CD4-positive, alpha-beta T cell treated with Interleukin-15 for 4 hours (primary cell): ENCODE measurements around the gene PCBD2.
"Not testable (repeated sequence)": the region's sequence is repeated elsewhere in the genome, so short reads cannot be mapped to it uniquely, and the experiment has no call there.

ENCODE experiments used
- DNase-seq: peaks from one replicate; pipeline ENCODE4 v3.0.0-alpha.2; 2020; ENCODE audit warnings: low spot score

PCBD2 gene

DNA sequence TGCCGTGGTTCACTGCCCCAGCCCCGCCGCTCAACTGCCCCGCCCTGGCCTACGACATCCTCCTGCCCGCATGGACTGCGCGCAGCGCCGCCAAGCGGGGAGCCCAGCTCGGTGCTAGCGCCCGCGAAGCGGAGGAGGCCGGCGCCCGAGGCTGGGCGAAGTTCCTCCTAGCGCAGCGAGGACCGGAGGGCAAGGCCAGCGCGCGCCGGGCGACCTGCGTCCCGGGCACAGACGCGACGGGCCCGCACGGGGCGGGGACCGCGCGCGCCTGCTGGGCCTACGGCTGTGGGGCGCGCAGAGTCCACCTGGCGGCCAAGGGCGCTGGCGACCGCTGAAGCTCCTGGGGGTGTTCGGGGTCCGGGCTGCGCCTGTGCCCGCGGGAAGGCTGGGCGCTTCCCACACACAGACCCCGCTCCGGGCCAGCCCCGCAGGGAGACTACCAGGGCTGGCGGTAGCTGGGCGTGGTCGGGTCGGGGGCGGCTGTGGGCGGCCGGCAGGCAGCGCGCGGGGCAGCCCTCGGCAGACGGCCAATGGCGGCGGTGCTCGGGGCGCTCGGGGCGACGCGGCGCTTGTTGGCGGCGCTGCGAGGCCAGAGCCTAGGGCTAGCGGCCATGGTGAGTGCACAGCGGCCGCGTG lies at the start of gene PCBD2:
Gene PCBD2, plus strand, starts transcription at position 522 of the 636 bp plus-strand sequence. Its CDS starts 9 bp downstream, at position 531.
- DNase-seq: peak; percentile 94

DNA sequence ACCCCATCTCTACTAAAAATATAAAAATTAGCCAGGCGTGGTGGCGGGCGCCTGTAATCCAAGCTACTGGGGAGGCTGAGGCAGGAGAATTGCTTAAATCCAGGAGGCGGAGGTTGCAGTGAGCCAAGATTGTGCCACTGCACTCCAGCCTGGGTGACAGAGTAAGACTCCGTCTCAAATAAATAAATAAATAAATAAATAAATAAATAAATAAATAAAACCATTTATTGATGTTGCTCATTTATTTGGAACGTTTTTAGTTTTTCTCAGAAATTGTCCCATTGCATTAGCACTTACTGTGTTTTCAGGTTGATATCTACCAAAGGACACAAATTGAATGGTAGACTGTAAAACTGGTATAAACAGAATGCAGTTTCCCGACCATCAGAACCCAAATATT lies 48.5 kb upstream of the PCBD2 start:
- DNase-seq: not testable (repeated sequence)

DNA sequence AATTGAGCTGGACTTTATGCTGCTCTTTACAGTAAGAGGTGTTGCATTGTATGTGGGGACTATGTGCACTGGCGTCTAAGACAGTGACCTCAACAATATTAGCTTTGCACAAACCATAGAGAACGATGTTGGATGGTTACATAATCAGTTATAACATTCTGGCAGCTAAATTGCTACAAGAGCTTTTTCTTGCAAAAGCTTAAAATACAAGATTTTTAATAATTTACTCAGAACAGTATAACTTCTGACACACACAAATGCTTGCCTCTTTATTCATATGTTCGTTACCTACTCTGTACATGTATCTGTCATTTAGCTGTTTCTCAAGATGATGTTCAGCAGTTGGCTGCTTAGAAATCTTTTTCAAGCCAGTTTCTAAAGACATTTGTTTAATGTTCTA lies 47.5 kb upstream of the PCBD2 start:
- DNase-seq: no peak

DNA sequence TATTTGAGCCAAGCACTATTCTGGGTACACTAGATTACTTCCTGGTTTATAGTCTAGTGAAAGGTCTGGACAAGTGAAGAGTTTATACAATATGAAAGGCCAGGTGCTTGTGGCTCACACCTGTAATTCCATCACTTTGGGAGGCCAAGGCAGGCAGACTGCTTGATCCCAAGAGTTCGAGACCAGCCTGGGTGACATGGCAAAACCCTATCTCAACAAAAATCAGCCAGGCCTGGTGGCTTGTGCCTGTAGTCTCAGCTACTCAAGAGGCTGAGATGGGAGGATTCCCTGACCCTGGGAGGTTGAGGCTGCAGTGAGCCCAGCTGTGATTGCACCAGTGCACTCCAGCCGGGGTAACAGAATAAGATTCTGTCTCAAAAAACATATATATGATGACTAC lies 40.2 kb upstream of the PCBD2 start:
- no peak for DNase-seq

DNA sequence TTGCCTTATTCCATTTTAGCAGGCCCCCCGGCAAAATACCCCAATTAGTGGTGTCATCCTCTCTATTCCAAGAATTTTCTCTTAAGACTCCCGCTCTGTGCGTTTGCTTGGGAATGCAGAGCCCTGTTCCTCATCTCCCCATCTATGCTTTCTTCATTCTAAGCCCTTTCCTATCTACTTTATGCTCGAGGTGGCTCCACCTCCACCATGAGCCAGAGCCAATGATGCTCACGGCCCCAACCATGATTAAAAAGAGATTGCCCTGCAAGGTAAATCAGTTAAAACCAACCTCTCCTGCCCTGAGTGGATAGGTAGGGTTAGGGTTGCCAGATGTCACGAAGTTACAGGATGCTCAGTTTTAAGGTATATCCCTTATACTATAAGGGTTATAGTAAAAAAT lies 31.4 kb upstream of the PCBD2 start:
- peak; percentile 9 for DNase-seq

DNA sequence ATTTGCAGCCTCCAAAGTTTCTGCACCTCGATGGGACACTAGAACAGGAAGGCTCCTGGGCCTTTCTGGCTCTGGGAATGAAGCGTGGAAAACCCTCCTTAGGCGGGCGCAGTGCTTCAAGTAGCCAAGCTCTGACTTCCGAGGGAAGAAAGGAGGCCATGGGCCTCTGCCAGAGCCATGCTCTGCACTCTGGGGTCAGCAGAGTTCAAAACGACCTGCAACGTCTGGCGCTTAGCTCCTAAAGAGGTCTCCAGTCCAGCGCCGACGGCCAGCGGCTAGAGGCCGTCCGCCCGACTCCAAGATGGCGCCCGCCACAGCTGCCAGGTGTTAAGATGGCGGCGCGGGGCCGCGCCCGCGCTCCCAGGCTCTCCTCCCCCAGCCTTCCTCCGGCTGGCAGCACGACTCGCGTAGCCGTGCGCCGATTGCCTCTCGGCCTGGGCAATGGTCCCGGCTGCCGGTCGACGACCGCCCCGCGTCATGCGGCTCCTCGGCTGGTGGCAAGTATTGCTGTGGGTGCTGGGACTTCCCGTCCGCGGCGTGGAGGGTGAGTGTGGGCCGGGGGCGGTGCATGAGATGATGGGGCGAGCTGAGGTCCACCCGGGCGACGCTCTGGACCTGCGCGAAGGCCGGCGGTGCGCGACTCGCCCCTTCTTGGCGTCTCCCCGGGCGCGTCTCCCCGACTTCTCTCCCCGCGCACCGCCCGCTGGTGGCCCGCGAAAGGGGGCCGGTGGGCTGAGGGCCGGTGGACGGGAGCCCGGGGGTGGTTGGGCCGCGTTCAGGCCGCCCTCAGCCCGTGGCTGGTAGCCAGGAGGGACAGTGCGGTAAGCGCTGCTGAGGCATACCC lies 30.7 kb upstream of the PCBD2 start, which contains the start of gene TXNDC15:
Gene TXNDC15, plus strand, starts transcription at position 385 of the 844 bp plus-strand sequence. Its CDS starts 57 bp downstream, at position 442.
- DNase-seq: peak; percentile 75

DNA sequence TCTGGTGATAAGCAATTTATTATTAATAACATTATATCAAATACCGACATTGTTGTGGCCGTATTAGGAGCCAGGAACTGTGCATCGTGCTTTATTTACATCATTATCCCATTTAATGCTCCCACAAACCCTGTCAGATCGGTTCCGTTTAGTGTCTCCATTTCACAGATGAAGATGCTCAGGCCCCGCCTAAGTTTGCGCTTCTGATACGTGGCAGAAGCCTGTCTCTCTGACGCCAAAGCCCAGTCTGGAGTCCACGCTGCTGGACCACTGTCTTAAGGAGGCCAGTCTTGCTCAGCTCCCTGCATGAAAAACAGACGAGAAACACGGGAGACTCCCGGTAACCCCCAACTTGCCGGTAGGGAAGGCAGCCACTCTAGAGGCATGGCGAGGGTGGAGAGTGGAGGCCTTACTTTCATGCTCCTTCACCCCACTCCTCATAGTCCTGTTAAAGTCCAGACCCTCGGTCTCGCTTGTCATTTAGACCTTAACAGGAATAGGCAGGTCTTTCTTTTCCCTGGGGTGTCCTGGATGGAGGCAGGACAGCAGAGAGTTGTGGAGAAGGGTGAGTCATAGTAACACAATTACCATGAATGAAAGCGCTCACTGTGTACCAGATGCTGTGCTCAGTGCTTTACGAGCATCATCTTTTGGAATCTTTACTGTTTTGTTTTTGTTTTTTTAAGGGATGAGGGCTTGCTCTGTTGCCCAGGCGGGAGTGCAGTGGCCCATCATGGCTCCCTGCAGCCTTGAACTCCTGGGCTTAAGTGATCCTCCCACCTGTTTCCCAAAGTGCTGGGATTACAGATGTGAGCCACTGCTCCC lies 29.9 kb upstream of the PCBD2 start:
- peak; percentile 30 for DNase-seq

DNA sequence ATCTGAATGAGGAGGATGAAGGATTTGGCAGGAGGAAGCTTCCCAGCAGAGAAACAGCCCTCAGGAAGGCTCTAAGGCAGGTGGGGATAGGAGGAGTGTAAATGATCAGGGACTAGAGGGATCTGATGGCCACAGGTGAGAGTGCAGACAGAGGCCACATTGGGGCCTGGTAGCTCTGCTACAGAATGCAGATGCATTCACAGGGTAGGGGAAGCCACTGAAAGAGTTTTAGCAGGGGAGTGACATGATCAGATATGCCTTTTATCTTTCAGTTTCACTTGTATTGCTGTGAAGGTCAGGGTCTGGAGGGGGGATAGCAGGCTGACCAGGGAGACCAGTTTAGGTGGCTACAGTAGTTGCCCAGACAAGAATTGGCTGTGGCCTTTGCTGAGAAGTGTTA lies 27.8 kb upstream of the PCBD2 start:
- DNase-seq: no peak

DNA sequence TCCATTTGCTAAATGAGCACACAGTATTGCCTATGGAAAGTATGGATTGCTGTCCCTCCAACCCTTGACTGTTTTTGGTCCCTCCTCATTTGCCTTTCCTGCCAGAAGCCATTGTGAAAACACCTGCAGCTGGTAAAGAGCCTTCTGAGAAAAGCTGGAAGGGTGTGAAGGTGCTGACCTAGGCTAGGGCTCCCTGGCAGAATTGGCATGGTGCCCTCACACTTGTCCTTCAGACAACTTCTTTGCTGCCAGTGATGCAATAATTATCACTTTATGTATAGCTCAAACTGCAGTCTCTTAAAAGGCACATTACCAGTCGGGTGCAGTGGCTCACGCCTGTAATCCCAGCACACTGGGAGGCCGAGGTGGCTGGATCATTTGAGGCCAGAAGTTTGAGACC lies 26.5 kb upstream of the PCBD2 start:
- no peak for DNase-seq

DNA sequence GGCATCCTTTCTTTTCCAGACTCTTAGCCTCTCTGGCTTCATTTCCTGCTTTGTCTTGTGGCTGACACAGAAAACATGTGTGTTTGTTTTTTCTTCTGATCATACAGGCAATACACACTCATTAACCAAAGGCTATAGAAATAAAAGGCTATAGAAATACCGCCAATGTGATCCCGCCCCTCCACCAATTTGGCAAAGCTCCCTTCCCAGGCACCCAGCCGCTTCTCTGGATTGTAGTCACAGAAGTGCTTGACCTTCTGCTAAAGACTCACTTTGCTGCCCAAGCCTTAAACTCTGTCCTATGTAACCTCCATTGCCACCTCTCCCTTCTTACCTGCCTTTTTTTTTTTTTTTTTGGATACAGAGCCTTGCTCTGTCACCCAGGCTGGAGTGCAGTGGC lies 25.5 kb upstream of the PCBD2 start:
- no peak for DNase-seq

DNA sequence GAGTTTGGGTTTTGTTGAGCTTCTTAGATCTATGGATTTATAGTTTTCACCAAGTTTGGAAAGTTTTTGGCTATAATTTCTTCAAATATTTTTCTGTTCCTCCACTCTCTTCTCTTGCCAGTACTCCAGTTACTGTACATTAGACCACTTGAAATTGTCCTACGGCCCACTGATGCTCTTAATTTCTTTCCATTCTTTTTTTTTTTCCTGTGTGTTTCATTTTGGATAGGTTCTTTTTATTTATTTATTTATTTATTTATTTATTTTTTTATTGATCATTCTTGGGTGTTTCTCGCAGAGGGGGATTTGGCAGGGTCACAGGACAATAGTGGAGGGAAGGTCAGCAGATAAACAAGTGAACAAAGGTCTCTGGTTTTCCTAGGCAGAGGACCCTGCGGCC lies 24.0 kb upstream of the PCBD2 start:
- DNase-seq: not testable (repeated sequence)

DNA sequence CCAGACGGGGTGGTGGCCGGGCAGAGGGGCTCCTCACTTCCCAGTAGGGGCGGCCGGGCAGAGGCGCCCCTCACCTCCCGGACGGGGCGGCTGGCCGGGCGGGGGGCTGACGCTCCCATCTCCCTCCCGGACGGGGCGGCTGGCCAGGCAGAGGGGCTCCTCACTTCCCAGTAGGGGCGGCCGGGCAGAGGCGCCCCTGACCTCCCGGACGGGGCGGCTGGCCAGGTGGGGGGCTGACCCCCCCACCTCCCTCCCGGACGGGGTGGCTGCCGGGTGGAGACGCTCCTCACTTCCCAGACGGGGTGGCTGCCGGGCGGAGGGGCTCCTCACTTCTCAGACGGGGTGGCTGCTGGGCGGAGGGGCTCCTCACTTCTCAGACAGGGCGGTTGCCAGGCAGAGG lies 23.2 kb upstream of the PCBD2 start:
- DNase-seq: not testable (repeated sequence)

DNA sequence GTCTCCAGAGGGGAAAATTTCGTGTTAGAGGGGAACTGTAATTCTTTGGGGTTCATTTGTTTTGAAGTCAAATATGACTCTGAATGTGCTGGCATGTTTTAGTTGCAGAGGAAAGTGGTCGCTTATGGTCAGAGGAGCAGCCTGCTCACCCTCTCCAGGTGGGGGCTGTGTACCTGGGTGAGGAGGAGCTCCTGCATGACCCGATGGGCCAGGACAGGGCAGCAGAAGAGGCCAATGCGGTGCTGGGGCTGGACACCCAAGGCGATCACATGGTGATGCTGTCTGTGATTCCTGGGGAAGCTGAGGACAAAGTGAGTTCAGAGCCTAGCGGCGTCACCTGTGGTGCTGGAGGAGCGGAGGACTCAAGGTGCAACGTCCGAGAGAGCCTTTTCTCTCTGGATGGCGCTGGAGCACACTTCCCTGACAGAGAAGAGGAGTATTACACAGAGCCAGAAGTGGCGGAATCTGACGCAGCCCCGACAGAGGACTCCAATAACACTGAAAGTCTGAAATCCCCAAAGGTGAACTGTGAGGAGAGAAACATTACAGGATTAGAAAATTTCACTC lies 17.3 kb upstream of the PCBD2 start:
- no peak for DNase-seq

DNA sequence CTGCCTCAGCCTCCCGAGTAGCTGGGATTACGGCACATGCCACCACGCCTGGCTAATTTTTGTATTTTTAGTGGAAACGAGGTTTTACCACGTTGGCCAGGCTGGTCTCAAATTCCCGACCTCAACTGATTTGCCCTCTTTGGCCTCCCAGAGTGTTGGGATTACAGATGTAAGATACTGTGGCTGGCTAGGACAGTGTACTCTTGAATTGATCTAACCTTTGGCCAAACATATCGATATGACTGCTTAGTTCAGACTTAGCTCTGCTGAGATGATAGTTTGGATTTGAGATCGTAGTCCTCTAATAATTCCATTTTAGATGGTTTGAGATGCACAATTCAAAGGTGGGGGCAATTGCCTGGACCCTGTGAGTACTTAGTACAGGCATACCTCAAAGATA lies 15.6 kb upstream of the PCBD2 start:
- DNase-seq: no peak

DNA sequence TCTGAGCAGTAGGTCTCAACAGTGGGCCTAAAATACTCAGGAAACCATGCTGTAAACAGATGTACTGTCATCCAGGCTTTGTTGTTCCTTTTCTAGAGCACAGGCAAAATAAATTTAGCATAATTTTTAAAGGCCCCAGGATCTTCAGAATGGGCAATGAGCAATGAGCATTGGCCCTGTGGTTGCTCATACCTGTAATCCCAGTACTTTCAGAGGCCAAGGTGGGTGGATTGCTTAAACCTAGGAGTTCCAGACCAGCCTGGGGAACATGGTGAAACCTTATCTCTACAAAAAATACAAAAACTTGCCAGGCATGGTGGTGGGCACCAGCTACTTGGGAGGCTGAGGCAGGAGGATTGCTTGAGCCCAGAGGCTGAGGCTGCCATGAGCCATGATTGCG lies 13.5 kb upstream of the PCBD2 start:
- no peak for DNase-seq

DNA sequence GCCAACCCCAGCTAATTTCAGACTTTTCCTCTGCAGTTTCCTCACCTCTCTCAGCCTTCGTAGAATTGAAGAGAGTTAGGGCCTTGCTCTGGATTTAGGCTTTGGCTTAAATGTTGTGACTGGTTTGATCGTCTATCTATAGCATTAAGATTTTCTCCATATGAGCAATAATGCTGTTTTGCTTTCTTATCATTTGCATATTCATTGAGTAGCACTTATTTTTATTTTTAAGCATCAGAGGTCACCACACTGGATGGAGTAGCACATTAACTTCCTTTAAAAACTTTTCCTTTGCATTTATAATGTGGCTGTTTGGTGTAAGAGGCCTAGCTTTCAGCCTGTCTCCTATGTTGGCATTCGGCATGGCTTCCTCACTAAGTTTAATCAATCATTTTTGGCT lies 12.6 kb upstream of the PCBD2 start:
- no peak for DNase-seq

DNA sequence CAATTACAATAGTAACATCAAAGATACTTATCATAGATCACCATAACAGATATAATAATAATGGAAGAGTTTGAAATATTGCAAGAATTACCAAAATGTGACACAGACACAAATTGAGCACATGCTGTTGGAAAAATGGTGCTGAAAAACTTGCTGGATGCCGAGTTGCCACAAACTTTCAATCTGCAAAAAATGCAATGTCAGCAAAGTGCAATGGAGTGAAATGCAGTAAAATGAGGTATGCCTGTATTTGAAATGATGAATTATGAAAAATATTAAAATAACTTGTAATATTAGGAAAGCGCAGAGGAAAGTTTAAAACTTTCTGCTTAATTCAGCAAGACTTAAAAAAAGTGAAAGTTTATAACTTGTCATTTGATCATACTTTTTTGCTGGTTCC lies 12.0 kb upstream of the PCBD2 start:
- DNase-seq: no peak

DNA sequence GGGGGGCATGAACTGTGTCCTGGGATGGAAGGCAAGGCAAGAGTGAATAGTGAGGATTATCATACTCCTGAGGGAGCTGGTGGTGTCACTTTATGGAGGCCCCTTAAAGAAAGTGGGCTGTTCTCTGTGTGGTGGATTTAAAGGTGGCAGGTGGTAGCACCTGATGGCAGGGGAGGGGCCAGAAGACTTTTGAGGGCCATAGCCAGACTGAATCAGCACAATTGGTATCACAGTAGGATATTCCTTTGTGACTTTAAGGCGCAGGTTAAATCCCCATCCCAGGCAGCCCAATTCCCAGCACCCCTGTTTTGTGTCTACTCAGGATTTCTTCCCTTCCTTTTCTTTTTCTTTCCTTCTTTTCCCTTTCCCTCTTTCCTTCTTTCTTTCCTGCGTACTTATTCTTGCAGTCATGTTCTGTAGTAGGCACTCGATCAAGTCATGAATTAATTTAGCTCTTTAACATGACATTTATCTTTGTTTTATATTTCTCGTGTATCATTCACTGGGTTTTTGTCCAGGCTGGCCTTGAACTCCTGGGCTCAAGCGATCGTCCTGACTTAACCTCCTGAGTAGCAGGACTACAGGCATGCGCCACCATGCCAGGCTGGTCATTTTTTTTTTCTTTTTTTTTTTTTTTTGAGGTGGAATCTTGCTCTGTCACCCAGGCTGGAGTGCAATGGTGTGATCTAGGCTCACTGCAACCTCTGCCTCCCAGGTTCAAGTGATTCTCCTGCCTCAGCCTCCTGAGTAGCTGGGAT lies 11.0 kb upstream of the PCBD2 start:
- no peak for DNase-seq

DNA sequence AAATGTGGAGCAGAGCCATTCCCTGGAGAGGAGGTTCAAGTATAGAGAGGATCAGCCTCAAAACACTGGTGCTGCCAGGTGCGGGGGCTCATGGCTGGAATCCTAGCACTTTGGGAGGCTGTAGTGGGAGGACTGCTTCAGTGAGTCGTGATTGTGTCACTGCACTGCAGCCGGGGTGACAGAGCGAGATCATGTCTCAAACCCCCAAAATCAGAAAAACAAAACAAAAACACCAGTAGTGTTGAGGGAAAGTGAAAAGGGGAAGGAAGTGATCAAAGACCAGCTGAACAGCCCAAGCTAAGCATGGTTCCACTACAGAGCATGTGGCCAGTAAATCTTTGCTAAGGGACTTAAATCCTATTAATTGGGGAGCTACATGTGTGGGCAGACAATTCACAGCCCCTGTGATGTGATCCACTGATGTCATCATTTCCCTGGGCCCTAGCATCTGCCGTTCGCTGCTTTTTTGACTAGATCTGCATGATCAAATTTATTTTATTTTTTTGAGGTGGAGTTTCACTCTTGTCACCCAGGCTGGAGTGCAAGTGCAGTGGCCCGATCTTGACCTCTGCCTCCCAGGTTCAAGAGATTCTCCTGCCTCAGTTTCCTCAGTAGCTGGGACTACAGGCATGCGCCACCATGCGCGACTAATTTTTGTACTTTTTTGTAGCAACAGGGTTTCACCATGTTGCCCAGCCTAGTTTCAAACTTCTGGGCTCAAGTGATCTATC lies 2.7 kb upstream of the PCBD2 start:
- no peak for DNase-seq

DNA sequence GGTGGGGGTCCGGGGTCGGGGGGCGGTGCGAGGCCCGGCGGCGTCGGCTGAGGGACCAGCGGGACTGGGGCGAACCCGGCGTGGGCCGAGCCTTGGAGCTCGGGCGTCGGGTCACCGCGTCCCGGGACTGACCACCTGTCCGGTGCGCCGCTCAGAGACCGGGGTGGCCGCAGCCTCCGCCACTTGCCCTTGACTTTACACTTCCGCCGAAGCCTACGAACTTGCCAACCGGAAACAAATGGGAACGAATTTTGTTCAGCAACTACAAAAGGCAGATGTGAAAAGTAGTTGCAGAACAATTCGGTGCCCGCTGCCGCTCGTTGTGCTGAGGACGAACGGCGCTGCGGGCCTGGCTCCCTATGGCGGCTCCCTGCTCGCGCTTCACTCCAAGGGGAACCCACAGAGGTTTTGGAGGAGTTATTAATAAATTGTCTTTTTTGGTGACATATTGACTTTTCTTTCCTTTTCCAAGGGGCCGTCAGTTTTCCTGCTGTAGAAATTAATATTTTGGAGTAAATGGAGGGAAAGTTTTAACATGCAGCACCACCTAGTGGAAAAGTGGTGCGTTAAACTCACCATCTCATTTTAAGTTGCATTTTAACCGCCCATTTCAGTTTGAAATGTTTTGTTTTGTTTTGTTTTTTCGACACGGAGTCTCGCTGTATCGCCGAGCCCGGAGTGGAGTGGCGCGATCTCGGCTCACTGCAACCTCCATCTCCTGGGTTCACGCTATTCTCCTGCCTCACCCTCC lies 490 bp downstream of the PCBD2 start:
- peak; percentile 64 for DNase-seq
